Measurements from ENCODE around the gene ARID4B.
"Not testable (repeated sequence)": the region's sequence is repeated elsewhere in the genome, so short reads cannot be mapped to it uniquely, and the experiment has no call there.

The ARID4B gene

DNA sequence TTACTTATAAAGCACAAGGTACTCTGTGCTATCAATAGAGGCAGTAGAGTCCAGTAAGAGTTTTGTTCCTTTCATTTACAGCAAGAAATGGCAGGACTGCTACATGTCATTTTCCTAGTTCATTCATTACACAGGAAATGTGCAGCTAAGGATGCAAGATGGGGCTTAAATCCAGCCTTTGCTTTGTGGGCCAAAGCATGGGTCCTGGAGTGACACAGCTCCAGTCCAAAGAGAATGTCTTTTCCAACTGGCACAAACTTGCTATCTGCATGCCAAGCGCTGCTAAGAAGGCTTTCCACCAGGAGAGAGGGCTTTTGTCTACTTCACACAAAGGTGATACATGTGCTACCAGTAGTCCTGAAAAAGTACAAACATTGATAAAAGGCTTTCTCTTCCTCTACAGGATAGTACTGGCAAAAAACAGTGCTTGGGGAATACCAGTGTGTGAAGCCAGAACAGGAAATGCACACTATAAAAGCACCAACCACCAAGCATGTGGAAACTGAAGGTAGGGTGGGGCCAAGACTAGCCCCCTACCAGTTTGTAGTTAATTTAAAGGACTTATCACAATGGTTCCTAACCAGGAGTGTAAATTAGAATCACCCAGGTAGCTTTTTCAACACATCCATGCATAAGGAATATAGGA lies 68.7 kb downstream of the ARID4B start:
- no peaks in the 10 kb centered on the region for H3K27me3 ChIP-seq (ENCODE audit: insufficient read depth, low read length)
- TF ChIP-seq, protein P1, sequence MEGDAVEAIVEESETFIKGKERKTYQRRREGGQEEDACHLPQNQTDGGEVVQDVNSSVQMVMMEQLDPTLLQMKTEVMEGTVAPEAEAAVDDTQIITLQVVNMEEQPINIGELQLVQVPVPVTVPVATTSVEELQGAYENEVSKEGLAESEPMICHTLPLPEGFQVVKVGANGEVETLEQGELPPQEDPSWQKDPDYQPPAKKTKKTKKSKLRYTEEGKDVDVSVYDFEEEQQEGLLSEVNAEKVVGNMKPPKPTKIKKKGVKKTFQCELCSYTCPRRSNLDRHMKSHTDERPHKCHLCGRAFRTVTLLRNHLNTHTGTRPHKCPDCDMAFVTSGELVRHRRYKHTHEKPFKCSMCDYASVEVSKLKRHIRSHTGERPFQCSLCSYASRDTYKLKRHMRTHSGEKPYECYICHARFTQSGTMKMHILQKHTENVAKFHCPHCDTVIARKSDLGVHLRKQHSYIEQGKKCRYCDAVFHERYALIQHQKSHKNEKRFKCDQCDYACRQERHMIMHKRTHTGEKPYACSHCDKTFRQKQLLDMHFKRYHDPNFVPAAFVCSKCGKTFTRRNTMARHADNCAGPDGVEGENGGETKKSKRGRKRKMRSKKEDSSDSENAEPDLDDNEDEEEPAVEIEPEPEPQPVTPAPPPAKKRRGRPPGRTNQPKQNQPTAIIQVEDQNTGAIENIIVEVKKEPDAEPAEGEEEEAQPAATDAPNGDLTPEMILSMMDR (IDR thresholded peaks at IDR 0.05; ENCODE audit: low read length) = peak; percentile 11; the same call in 1 of the 2 replicates
- no peak for TF ChIP-seq EZH2 (IDR thresholded peaks at IDR 0.05; ENCODE audit: borderline replicate concordance, low read length)
- H3K9ac ChIP-seq (ENCODE audit: low read length) = no peak overlapping the region
- no peak overlapping the region for H2AFZ ChIP-seq (ENCODE audit: low read length)
- H3K36me3 ChIP-seq (ENCODE audit: insufficient read depth, low read length) = peaks cover 23% of the 10 kb centered on the region; the same call in 1 of the 2 replicates
- no peak overlapping the region for H3K4me3 ChIP-seq (ENCODE audit: low read depth, low read length, poor library complexity, severe bottlenecking)
- H3K27ac ChIP-seq (ENCODE audit: low read depth, low read length, poor library complexity, severe bottlenecking) = peak overlapping the region; percentile 33
- 0 out of 2 replicates have a peak, but pooled peaks cover 5% of the 10 kb centered on the region for H3F3A ChIP-seq (ENCODE audit: insufficient read depth, low read length)
- H3K79me2 ChIP-seq (ENCODE audit: insufficient read depth, low read length) = peaks cover 43% of the 10 kb centered on the region
- peaks cover 12% of the 10 kb centered on the region for H3K4me1 ChIP-seq (ENCODE audit: insufficient read depth, low read length, severe bottlenecking)
- no peaks in the 10 kb centered on the region for H4K20me1 ChIP-seq (ENCODE audit: insufficient read depth, low read length)
- no peak overlapping the region for H3K4me2 ChIP-seq (ENCODE audit: low read length)
- H3K9me3 ChIP-seq (ENCODE audit: low read length) = no peaks in the 10 kb centered on the region
- H3K9me2 ChIP-seq (ENCODE audit: low read depth, low read length) = no peaks in the 10 kb centered on the region

DNA sequence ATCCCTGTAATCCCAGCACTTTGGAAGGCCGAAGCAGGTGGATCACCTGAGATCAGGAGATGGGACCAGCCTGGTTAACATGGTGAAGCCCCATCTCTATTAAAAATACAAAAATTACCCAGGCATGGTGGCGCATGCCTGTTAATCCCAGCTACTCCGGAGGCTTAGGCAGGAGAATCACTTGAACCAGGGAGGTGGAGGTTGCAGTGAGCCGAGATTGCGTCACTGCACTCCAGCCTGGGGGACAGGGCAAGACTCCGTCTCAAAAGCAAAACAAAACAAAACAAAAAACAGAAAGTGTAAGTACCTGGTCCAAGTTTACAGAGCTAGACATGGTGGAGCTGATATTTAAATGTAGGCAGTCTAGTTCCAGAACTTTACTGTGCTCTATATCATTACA lies 69.9 kb downstream of the ARID4B start:
- H3K9me2 ChIP-seq (ENCODE audit: low read depth, low read length); H4K20me1 ChIP-seq (ENCODE audit: insufficient read depth, low read length); H3K27ac ChIP-seq (ENCODE audit: low read depth, low read length, poor library complexity, severe bottlenecking); H3K4me2 ChIP-seq (ENCODE audit: low read length); H3K27me3 ChIP-seq (ENCODE audit: insufficient read depth, low read length); H3F3A ChIP-seq (ENCODE audit: insufficient read depth, low read length); H3K9me3 ChIP-seq (ENCODE audit: low read length); H3K9ac ChIP-seq (ENCODE audit: low read length); H2AFZ ChIP-seq (ENCODE audit: low read length); H3K4me3 ChIP-seq (ENCODE audit: low read depth, low read length, poor library complexity, severe bottlenecking): not testable (repeated sequence)
- H3K36me3 ChIP-seq (ENCODE audit: insufficient read depth, low read length) = peaks cover 23% of the 10 kb centered on the region; the same call in 1 of the 2 replicates
- H3K4me1 ChIP-seq (ENCODE audit: insufficient read depth, low read length, severe bottlenecking) = peaks cover 12% of the 10 kb centered on the region
- H3K79me2 ChIP-seq (ENCODE audit: insufficient read depth, low read length) = peaks cover 38% of the 10 kb centered on the region

DNA sequence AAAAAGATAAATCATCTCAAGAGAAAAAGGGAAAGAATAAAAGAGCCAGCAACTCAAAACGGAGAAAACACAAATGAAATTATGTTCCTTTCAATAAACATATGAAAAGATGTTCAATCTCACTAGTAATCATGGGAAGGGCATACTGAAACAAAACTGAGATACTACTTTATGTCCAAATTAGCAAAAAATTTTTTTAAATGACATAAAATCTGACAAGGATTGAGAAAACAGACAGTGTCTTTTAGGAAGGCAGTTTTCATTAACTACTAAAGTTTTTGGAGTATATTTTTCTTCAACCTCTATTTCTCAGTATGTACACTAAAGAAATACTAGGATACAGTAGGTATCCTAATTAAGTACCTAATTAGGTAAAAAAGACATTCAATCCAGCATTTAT lies 73.3 kb downstream of the ARID4B start:
- Histone ChIP-seq H3K4me1 (ENCODE audit: insufficient read depth, low read length, severe bottlenecking) (peaks cover 7% of the 10 kb centered on the region), H3K9me3 (ENCODE audit: low read length) (no peaks in the 10 kb centered on the region), H3K4me2 (ENCODE audit: low read length) (no peak overlapping the region), H3K27ac (ENCODE audit: low read depth, low read length, poor library complexity, severe bottlenecking) (no peak overlapping the region), H3K4me3 (ENCODE audit: low read depth, low read length, poor library complexity, severe bottlenecking) (no peak overlapping the region), H4K20me1 (ENCODE audit: insufficient read depth, low read length) (no peaks in the 10 kb centered on the region), H2AFZ (ENCODE audit: low read length) (no peak overlapping the region), H3K36me3 (ENCODE audit: insufficient read depth, low read length) (peaks cover 38% of the 10 kb centered on the region; the same call in 1 of the 2 replicates), H3K79me2 (ENCODE audit: insufficient read depth, low read length) (peaks cover 10% of the 10 kb centered on the region), H3K9me2 (ENCODE audit: low read depth, low read length) (no peaks in the 10 kb centered on the region), H3K27me3 (ENCODE audit: insufficient read depth, low read length) (no peaks in the 10 kb centered on the region), H3F3A (ENCODE audit: insufficient read depth, low read length) (0 out of 2 replicates have a peak, but pooled peaks cover 5% of the 10 kb centered on the region), H3K9ac (ENCODE audit: low read length) (no peak overlapping the region)
- no peak for TF ChIP-seq EZH2 (IDR thresholded peaks at IDR 0.05; ENCODE audit: borderline replicate concordance, low read length)

DNA sequence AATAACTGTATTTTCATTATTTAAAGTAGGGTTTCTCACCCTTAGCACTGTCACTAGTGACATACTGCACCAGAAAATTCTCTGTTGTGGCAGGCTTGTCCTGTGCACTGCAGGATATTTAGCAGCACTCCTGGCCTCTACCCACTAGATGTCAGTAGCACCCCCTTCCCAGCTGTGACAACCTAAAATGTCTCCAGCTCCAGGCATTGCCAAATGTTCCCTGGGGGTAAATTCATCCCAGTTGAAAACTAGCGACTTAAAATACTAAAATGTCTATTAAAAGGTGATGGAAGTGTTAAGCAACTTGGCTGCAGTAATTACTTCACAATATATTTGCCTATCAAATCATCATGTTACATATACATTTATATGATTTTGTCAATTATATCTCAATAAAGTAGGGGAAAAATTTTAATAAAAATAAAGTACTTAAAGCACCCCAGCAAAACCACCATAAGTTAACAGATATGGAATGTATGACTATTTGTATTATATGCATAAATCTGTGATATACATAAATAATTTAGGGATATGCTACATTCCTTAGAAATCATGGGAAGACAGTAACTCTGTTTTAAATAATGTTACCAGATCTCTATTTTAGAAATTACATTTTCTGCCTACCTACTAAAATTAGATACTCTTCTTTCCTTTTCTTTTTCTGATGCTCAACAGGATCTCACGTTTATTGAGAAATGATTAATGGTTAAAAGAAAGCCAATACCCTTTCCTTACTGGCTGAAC lies 74.6 kb downstream of the ARID4B start:
- H3K27me3 ChIP-seq (ENCODE audit: insufficient read depth, low read length) = no peaks in the 10 kb centered on the region
- peaks cover 10% of the 10 kb centered on the region for H3K79me2 ChIP-seq (ENCODE audit: insufficient read depth, low read length)
- H3K9me3 ChIP-seq (ENCODE audit: low read length) = no peaks in the 10 kb centered on the region
- no peak overlapping the region for H3K9ac ChIP-seq (ENCODE audit: low read length)
- H3F3A ChIP-seq (ENCODE audit: insufficient read depth, low read length) = 0 out of 2 replicates have a peak, but pooled peaks cover 5% of the 10 kb centered on the region
- no peak overlapping the region for H2AFZ ChIP-seq (ENCODE audit: low read length)
- no peaks in the 10 kb centered on the region for H4K20me1 ChIP-seq (ENCODE audit: insufficient read depth, low read length)
- peaks cover 37% of the 10 kb centered on the region; the same call in 1 of the 2 replicates for H3K36me3 ChIP-seq (ENCODE audit: insufficient read depth, low read length)
- no peak overlapping the region for H3K4me3 ChIP-seq (ENCODE audit: low read depth, low read length, poor library complexity, severe bottlenecking)
- H3K27ac ChIP-seq (ENCODE audit: low read depth, low read length, poor library complexity, severe bottlenecking) = no peak overlapping the region
- TF ChIP-seq EZH2 (IDR thresholded peaks at IDR 0.05; ENCODE audit: borderline replicate concordance, low read length) = no peak
- TF ChIP-seq, protein P1 (IDR thresholded peaks at IDR 0.05; ENCODE audit: low read length) = peak; percentile 89
- no peak overlapping the region for H3K4me2 ChIP-seq (ENCODE audit: low read length)
- no peaks in the 10 kb centered on the region for H3K9me2 ChIP-seq (ENCODE audit: low read depth, low read length)
- H3K4me1 ChIP-seq (ENCODE audit: insufficient read depth, low read length, severe bottlenecking) = no peaks in the 10 kb centered on the region
